NT2/D1 (cell line): ENCODE results near the gene GNG12.

Source experiments
- SUZ12 ChIP-seq: IDR thresholded peaks from 2 replicates; pipeline ENCODE4 v1.6.1; 2011; ENCODE audit not compliant: insufficient read length, insufficient read depth; ENCODE audit errors: extremely low read depth
- YY1 ChIP-seq: IDR thresholded peaks from 2 replicates; pipeline ENCODE4 v1.6.1; 2011; ENCODE audit not compliant: insufficient read length, insufficient read depth

- TF ChIP-seq YY1: no peak
- no peak for TF ChIP-seq SUZ12
Measured at GRCh38 chr1:67863637-67864036, 30.4 kb upstream of the GNG12 start.
